Choroid plexus epithelial cell (primary cell): ENCODE data around the gene NTM.
A peak's percentile ranks its signal among the peaks of the same experiment; 100 is the strongest.

ENCODE experiments used
- DNase-seq: peaks from one replicate; pipeline ENCODE4 v3.0.0-alpha.2; 2010; ENCODE audit warnings: low read depth
- H3K4me3 ChIP-seq: 2 replicates; pipeline ENCODE4 v1.5.1; 2011; ENCODE audit warnings: low read depth, mild to moderate bottlenecking, control low read depth, low read length, moderate library complexity
- TF ChIP-seq, protein P1 (sequence below): conservative IDR thresholded peaks from 2 replicates; pipeline ENCODE4 v1.5.1; 2011; ENCODE audit warnings: low read depth, mild to moderate bottlenecking, control low read depth, inconsistent platforms, low read length, moderate library complexity

NTM gene

GRCh38 chr11:131690362-131690761, 319.9 kb downstream of the NTM start:
- DNase-seq, result no peak
- no peak overlapping the region for H3K4me3 ChIP-seq
- TF ChIP-seq, protein P1, sequence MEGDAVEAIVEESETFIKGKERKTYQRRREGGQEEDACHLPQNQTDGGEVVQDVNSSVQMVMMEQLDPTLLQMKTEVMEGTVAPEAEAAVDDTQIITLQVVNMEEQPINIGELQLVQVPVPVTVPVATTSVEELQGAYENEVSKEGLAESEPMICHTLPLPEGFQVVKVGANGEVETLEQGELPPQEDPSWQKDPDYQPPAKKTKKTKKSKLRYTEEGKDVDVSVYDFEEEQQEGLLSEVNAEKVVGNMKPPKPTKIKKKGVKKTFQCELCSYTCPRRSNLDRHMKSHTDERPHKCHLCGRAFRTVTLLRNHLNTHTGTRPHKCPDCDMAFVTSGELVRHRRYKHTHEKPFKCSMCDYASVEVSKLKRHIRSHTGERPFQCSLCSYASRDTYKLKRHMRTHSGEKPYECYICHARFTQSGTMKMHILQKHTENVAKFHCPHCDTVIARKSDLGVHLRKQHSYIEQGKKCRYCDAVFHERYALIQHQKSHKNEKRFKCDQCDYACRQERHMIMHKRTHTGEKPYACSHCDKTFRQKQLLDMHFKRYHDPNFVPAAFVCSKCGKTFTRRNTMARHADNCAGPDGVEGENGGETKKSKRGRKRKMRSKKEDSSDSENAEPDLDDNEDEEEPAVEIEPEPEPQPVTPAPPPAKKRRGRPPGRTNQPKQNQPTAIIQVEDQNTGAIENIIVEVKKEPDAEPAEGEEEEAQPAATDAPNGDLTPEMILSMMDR, result no peak

DNA sequence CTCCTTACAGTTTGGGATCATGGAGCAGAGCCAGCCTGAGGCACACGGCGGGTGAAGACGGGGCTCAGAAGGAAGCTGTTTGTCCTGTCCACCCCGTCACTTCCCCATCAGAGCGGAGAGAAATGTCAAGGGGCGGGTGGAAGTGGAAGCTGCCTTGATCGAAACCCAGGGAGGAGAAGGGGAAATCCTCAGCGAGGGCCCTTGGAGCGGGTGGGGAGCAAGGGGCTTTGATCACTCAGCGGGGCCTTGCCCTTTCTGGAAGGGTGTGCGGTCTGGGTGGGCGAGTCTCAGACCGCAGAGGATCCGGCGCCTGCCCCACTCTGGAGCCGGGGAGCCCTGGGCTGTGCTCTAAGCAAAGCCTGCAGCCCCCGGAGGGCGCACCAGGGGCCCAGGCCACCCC, 320.4 kb downstream of the NTM start:
- TF ChIP-seq, protein P1, result no peak

GRCh38 chr11:131691181-131692041, 321.0 kb downstream of the NTM start:
- TF ChIP-seq, protein P1, result peak; percentile 62
- peak; percentile 46 for DNase-seq
- no peak overlapping the region for H3K4me3 ChIP-seq

More for the DNA sequence above, 320.4 kb downstream of the NTM start:
- no peak overlapping the region for H3K4me3 ChIP-seq
- DNase-seq, result no peak

GRCh38 chr11:131692151-131692550, 321.7 kb downstream of the NTM start:
- no peak for DNase-seq
- TF ChIP-seq, protein P1, result no peak
- H3K4me3 ChIP-seq, result no peak overlapping the region

DNA sequence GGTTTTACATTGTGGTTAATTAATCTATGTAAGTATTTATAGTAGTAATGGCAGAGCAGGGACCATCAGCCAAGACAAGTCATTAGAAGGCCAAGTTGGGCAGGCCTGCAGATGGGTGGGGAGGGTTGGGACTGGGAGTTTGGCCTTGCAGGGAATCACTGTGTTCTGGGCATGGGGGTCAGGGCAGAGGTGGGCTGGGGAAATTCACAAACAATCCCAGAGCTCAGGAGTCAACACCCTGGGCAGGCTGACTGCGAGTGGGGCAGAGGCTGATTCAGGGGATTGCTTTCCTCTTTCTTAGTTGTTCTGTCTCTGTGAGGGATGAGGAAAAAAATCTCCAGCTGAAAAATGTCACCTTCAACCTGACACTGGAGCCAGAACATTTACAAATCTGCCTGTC, 322.5 kb downstream of the NTM start:
- no peak for DNase-seq
- TF ChIP-seq, protein P1, result no peak
- H3K4me3 ChIP-seq, result no peak overlapping the region

- no peak for DNase-seq
- TF ChIP-seq, protein P1, result no peak
- no peak overlapping the region for H3K4me3 ChIP-seq
These were observed 323.3 kb downstream of the NTM start for GRCh38 chr11:131693756-131694155.
